Renal cortex interstitium (tissue), 11 donors: ENCODE data around the gene HTRA1. TPM values are rescaled to one million over a fixed set of nuclear protein-coding genes. Genes with fewer than 3 reads are reported as not detected.

Source experiments
- DNase-seq, 11 donors: peaks; one replicate each; pipeline ENCODE4 v3.0.0-alpha.2; 2013; ENCODE audit warnings: low read depth in 9 of 11, low spot score in 4 of 11; ENCODE audit errors: extremely low read depth in 1 of 11
- polyA plus RNA-seq, 3 donors: library from polyadenylated mRNA; unstranded; fragments of 120-200 nt; gene quantifications; one replicate each; pipeline ENCODE4 v1.2.1, GENCODE V29; 2013; ENCODE audit not compliant: insufficient read length in 3 of 3

HTRA1 gene
- polyA plus RNA-seq, 3 donors = 158 to 183 (median 158) TPM

- no peak for DNase-seq
Measured at GRCh38 chr10:122465401-122466040, 4.2 kb downstream of the HTRA1 start.

DNA sequence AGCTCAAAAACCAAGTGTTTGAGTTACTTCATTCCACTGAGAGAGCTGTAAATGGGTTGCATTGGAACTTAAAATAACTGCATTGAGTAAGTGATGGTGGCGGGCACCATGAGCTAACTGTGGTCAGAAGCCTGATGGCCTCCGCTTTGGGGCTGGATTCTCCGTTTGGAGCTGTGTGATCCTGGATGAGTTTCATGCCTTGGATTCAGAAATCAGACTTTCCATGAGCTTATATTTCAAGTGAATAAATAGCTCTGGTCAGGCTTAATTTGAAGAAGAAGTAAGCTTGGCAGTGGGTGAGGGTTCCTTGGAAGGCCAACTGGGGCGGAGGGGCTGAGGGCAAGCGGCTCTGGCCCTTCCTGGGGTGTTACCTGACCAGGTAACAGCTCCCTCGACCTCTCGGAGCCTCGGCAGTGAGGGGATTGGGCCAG is 5.6 kb downstream of the HTRA1 start:
- DNase-seq = no peak

- no peak for DNase-seq
Measured at GRCh38 chr10:122467701-122468100, 6.3 kb downstream of the HTRA1 start.

- no peak for DNase-seq
Measured at GRCh38 chr10:122468307-122468925, 7.1 kb downstream of the HTRA1 start.

DNA sequence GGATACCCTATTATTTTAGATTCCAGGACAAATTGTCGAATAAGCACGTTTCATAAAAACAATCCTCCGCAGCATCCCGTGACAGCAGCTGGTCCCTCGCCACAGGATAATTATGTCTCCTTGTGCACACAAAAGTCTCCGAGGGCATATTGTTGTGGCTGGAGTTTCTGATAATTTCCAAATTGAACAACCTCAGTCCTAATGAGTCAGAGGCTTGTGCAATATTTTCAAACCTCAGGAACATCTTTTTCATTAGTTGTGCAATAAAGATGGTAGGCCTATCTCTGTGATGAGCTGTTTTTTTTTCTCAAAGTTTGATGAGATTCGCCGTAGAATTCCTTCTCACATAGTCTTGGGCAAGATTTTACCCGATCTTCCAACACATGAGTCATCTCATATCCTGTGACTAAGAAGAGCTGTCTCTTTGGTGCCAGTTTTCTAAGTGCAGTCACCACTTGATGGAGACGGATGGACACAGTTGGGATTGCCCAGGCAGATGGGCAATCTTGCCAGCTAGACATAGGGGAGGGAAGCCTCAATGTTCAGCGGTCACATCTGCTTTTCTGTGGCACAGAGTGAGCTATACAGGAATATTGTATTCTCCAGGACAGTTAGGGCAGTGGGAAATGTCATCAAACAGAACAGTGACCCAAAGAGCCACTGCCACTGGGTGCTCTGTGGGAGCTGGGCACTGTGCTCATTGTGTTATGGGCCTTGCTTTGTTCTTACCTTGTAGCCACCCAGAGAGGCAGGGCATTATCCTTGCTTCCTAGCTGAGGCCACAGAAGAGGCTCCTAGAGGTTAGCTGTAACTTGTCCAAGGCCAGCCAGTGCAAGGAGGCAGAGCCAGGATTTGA is 7.8 kb downstream of the HTRA1 start:
- DNase-seq = no peak

DNA sequence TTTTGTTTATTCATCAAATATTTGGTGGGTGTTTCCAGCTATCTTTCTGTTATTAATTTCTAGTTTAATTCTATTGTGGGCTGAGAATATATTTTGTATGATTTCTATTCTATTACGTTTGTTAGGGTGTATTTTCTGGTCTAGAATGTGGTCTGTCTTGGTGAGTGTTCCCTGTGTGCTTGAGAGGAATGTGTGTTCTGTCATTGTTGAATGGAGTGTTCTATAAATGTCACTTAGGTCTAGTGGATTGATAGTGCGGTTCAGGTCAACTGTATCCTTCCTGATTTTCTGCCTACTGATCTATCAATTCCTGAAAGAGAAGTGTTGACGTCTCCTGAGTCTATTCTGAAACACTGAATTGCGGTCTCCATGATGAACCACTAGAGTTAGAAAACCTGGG is 8.5 kb downstream of the HTRA1 start:
- no peak for DNase-seq

- no peak for DNase-seq
Measured at GRCh38 chr10:122471531-122472177, 10.3 kb downstream of the HTRA1 start.

- no peak for DNase-seq
Measured at GRCh38 chr10:122473116-122473515, 11.8 kb downstream of the HTRA1 start.

DNA sequence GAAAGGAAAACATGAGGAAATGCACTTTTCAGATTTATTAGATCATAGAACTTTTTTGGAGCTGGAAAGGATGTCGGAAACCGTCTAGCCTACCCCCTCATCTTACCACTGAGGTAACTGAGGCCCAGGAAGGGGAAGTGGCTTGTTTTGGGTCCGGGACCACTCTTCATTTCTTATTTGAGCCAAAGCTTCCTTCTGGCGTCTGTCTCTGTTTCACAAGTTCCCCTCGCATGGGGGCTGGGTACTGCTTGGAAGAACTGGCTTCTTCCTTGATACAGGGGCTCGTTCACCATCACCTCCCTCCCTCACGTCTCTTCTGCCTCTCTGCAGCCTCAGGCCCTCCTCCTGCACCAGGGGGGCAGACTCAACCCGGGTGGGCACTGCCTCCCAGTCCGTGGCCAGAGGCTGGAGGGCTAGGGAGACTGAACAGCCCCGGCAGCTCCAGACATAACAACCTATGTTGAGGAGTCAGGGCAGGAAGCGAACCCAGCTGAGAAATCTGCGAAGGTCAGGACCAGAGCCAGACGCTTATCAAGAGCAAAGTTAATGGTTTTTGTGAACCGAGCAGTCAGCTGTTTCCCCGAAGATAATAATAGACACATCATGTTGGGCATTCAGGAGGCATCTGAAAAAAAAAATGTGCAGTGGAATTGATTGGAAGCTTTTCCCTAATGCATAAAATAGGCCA is 12.9 kb downstream of the HTRA1 start:
- DNase-seq = no peak

DNA sequence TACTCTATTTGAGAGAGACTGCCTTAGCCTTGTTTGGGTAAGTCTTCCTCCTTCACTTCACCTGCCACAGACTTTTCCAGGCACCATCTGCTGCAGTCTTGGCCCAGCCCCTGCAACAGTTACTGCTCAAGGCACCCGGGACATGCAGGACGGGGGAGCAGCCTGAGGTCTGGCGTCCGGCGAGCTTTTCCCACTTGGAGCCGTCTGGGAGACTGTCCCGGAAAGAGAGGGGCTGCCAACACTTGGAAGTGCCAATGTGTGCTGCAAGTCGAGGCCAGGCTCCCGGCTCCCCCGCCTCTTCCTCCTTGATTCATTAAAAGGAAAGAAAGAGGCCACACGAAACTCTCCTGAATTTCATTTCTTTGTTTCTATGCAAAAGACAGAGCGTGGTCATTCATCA is 13.7 kb downstream of the HTRA1 start:
- no peak for DNase-seq

DNA sequence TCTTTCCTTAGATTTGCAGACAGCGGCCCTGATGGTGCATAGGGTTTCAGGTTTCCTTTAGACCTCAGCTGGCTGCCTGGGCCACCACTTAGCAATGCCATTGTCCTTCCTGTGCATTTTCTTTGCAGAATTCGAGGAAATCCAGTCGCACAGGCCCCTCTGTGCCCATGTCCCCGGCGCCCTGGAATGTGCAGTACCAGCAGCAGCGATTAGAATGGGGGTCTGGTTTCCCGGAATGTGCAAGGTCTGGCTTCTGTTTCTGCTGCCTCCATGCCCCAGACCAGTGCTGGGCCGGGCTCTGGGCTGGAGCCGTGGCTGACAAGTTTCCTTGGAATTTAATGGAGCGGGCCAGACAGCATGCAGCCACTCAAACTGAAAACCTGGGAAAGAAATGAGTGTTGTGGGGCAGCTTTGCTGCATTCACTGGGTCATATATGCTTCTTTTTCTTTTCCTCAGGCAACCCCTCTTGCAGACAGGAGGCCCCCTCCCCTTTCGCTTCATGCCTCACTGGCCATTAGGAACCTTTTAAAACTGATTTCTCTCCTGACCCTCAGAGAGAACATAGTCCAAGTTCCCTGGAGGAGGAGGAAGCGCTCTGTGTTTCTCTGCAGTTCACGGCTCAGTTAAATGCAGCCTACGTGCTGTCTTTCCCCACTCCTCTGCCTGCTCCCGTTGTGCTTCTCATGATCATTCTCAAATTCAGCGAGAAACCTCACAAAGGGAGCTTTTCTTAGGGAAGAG is 14.4 kb downstream of the HTRA1 start:
- DNase-seq = no peak

GRCh38 chr10:122476333-122476695 is 15.0 kb downstream of the HTRA1 start:
- DNase-seq = no peak

DNA sequence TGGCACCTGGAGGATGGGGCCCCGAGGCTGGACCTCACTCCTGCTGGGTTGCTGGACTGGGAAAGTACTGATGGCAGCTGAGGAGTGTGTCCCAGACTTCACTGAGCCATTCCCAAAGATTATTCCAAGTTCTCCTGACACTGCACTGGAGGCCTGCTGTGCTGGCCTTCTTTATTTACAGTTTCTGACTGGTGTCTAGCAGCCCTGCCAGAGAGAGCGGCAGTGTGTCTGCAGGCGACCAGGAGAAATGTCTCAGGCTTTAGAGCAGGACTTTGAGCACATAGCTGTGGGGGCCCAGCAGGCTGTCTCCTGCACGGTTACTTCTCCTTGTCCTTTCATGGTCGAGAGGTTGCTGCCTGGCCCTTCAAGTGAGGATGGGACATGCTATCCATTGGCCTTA is 16.1 kb downstream of the HTRA1 start:
- DNase-seq = no peak

DNA sequence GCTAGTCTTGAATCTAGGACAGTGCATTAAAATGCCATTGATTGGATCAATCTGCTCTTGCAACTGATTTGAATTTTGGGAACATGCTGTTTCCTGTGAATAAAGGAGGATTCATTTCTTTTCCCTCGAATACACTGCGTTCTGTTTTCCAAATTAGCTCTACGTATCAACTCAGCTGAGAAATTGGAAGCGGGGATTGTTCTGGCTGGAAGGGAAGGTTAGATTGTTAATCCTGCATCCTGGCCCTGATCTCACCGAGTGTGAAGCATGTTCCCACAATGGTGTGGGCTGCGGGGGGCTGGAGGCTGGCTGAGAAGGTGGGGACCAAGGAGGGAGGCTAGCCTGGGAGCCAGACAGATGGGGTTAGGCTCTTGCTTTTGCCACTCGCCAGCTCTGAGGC is 17.6 kb downstream of the HTRA1 start:
- no peak for DNase-seq

DNA sequence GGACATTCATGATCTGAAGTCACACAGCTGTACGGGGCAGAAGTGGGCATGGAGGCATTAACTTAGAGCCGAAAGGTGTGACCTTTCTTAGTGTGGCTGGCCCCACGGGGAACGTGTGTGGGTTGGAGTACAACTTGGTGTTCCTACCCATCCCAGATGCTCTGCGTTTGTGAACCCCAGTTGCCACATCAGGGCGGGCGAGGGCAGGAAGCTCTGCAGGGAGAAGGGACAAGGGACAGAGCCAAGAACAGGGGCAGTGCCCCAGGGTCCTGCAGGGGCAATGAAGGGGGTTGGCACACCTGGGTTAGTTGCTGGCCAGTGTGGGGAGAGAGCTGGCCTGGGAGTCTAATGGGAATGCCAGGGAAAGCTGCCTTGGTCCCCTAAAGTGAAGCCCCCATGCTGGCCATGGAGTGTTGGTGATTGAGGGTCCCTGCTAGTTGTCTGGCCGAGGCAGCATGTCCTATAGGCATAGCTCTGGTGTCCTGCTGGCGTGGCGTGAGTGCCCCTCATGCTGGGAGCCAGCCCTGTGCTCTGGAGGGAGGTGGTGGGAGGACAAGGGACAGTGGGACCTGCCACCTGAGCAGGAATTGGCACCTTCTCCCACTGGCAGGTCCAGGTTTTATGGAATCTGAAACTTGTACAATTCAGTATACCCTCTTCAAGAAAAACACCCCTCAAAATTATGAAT is 18.9 kb downstream of the HTRA1 start:
- DNase-seq = no peak

GRCh38 chr10:122481296-122482056 is 20.1 kb downstream of the HTRA1 start:
- no peak for DNase-seq

DNA sequence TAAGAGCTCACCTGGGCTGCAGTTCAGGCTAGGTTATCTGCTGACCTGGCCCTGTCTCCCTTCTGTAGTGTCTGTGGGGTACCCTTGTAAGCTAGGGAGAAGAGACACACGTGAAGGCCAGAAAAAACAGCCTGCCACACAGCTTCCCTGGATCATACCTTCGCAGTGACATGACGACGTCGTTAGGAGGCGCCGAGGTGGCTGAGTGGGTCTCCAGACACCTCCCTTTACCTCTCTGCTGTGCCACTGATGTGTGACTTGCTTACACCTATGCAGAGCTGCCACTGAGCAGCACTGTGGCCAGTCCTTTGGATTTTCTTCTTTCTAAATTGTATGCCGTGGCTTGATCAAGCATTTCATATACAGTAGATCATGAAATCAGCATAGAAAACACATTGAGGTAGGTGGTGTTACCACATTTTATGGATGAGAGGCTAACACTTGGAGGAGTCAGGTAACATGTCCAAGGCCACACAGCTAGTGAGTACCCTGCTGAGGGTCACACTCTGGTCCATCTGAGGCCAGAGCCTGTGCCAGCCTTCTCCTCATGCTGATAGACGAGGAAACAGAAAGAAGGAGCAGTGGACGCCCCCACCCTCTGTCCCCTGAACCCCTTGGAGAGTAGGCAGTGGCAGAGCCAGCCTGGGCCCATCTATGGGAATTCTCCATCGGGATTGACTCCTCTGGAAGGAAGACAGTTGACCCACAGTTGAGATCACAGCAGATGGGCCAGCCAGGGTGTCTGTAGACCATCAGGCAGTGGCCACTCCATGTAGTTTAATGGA is 23.1 kb downstream of the HTRA1 start:
- no peak for DNase-seq
